Fibroblast of lung (primary cell): ENCODE results near the gene NOC4L. TPM values are rescaled to one million over a fixed set of nuclear protein-coding genes. Genes with fewer than 3 reads are reported as not detected.
"Not testable (repeated sequence)": the region's sequence is repeated elsewhere in the genome, so short reads cannot be mapped to it uniquely, and the experiment has no call there.

ENCODE experiments used
- DNase-seq, 2 donors: peaks; one replicate each; pipeline versions ENCODE4 v3.0.0 to v3.0.0-alpha.2; 2010; ENCODE audit warnings: low read depth in 2 of 2
- H2AFZ ChIP-seq: 2 replicates; pipeline ENCODE4 v1.5.1; 2012; ENCODE audit warnings: low read length, control low read depth, inconsistent platforms
- H3K27ac ChIP-seq: 2 replicates; pipeline ENCODE4 v1.5.1; 2011; ENCODE audit warnings: low read length, control low read depth; ENCODE audit not compliant: insufficient read depth
- H3K27me3 ChIP-seq: 2 replicates; pipeline ENCODE4 v1.5.1; 2011; ENCODE audit warnings: mild to moderate bottlenecking, low read length; ENCODE audit not compliant: control insufficient read depth, insufficient read depth
- H3K36me3 ChIP-seq: 2 replicates; pipeline ENCODE4 v1.5.1; 2011; ENCODE audit warnings: low read length; ENCODE audit not compliant: control insufficient read depth, insufficient read depth
- H3K4me1 ChIP-seq: 2 replicates; pipeline ENCODE4 v1.5.1; 2011; ENCODE audit warnings: low read length; ENCODE audit not compliant: control insufficient read depth, insufficient read depth; ENCODE audit errors: extremely low read depth
- H3K4me2 ChIP-seq: 2 replicates; pipeline ENCODE4 v1.5.1; 2011; ENCODE audit warnings: low read length, control low read depth; ENCODE audit not compliant: insufficient read depth; ENCODE audit errors: extremely low read depth
- H3K4me3 ChIP-seq, 4 experiments: fragments of 200-600 bp in 1 of 4; sonication (generic) in 1 of 4; replicated peaks in 1 of 4; 2 replicates each; pipeline ENCODE4 v1.5.1; 2011 to 2016; ENCODE audit warnings: low read length in 4 of 4, low read depth in 3 of 4, mild to moderate bottlenecking in 3 of 4, control low read depth in 2 of 4, inconsistent platforms in 1 of 4, mixed read lengths in 1 of 4; ENCODE audit not compliant: insufficient read depth in 1 of 4; ENCODE audit errors: control extremely low read depth in 1 of 4
- H3K79me2 ChIP-seq: 2 replicates; pipeline ENCODE4 v1.5.1; 2012; ENCODE audit warnings: mild to moderate bottlenecking, low read length, inconsistent platforms; ENCODE audit not compliant: control insufficient read depth, insufficient read depth
- H3K9ac ChIP-seq: 2 replicates; pipeline ENCODE4 v1.5.1; 2011; ENCODE audit warnings: mild to moderate bottlenecking, low read length, control low read depth; ENCODE audit not compliant: insufficient read depth
- H3K9me3 ChIP-seq: 2 replicates; pipeline ENCODE4 v1.5.1; 2012; ENCODE audit warnings: low read depth, low read length; ENCODE audit not compliant: control insufficient read depth, insufficient read depth
- H4K20me1 ChIP-seq: 2 replicates; pipeline ENCODE4 v1.5.1; 2011; ENCODE audit warnings: low read length; ENCODE audit not compliant: control insufficient read depth, insufficient read depth; ENCODE audit errors: extremely low read depth
- CTCF ChIP-seq, 2 donors: IDR thresholded peaks in 1 of 2; conservative IDR thresholded peaks in 1 of 2; 1 replicate in 1 of 2; 2 replicates in 1 of 2; pipeline ENCODE4 v1.5.1; 2011 to 2012; ENCODE audit warnings: low read length in 2 of 2, control low read depth in 1 of 2, inconsistent platforms in 1 of 2, low read depth in 1 of 2, mild to moderate bottlenecking in 1 of 2
- EZH2 ChIP-seq: IDR thresholded peaks from 2 replicates; pipeline ENCODE4 v1.5.1; 2012; ENCODE audit warnings: low read length, control low read depth, mild to moderate bottlenecking; ENCODE audit errors: missing control alignments
- polyA plus RNA-seq, 2 donors: library from polyadenylated mRNA; depleted of rRNA in 1 of 2; stranded (reverse) in 1 of 2; unstranded in 1 of 2; fragments of >200 nt; gene quantifications; 2 replicates each; pipeline ENCODE4 v1.2.1, GENCODE V29; 2011 to 2012; ENCODE audit warnings: missing spikeins in 1 of 2
- total RNA-seq: library from RNA; depleted of rRNA; stranded (reverse); fragments of >200 nt; gene quantifications from 2 replicates; pipeline ENCODE4 v1.2.1, GENCODE V29; 2014

The NOC4L gene
- total and polyA plus RNA-seq, 2 donors (not counting 1 experiment from before 2014, with no cell fraction given): 3.0 to 6.8 TPM

GRCh38 chr12:132100306-132101065 is 43.8 kb upstream of the NOC4L start:
- DNase-seq: no peak
- TF ChIP-seq EZH2: no peak
- no peak for TF ChIP-seq CTCF (conservative IDR thresholded peaks at IDR 0.05 in 1 of 2, IDR thresholded peaks at IDR 0.05 in 1 of 2; ENCODE audit: low read depth in 1 of 2, low read length in 2 of 2)
- Histone ChIP-seq H3K4me2 (no peak overlapping the region), H3K4me1 (no peaks in the 10 kb centered on the region), H3K36me3 (peaks cover 14% of the 10 kb centered on the region), H3K9ac (no peak overlapping the region), H3K27ac (no peak overlapping the region), H3K4me3 (no peak overlapping the region), H3K9me3 (no peaks in the 10 kb centered on the region), H3K27me3 (no peaks in the 10 kb centered on the region), H3K79me2 (peaks cover 2% of the 10 kb centered on the region), H2AFZ (no peak overlapping the region), H4K20me1 (no peaks in the 10 kb centered on the region)

GRCh38 chr12:132102297-132102696 is 42.0 kb upstream of the NOC4L start:
- H2AFZ ChIP-seq: no peak overlapping the region
- H3K36me3 ChIP-seq: peaks cover 10% of the 10 kb centered on the region
- H3K4me1 ChIP-seq: no peaks in the 10 kb centered on the region
- no peaks in the 10 kb centered on the region for H4K20me1 ChIP-seq
- H3K9ac ChIP-seq: no peak overlapping the region
- no peaks in the 10 kb centered on the region for H3K27me3 ChIP-seq
- no peak for TF ChIP-seq EZH2
- H3K79me2 ChIP-seq: no peaks in the 10 kb centered on the region
- no peak overlapping the region for H3K4me2 ChIP-seq
- no peak overlapping the region for H3K27ac ChIP-seq
- DNase-seq: no peak
- H3K4me3 ChIP-seq: no peak overlapping the region
- no peaks in the 10 kb centered on the region for H3K9me3 ChIP-seq

- H3K4me1 ChIP-seq, H3K9ac ChIP-seq, H3K27ac ChIP-seq, H3K9me3 ChIP-seq, H3K79me2 ChIP-seq, H3K4me2 ChIP-seq, H2AFZ ChIP-seq, H3K27me3 ChIP-seq, H4K20me1 ChIP-seq, H3K4me3 ChIP-seq, DNase-seq: not testable (repeated sequence)
- H3K36me3 ChIP-seq: peaks cover 10% of the 10 kb centered on the region
Observed at GRCh38 chr12:132103072-132103471, 41.2 kb upstream of the NOC4L start.
